PC-9 (cell line): Measurements from ENCODE around the gene TBC1D22A.

Experiments
- EZH2 ChIP-seq: fragments of 200-600 bp; sonication (generic); IDR thresholded peaks from 2 replicates; pipeline ENCODE4 v1.8.0; 2017; ENCODE audit warnings: antibody characterized with exemption, low read depth
- TF ChIP-seq, protein P1 (sequence below): fragments of 200-600 bp; sonication (generic); conservative IDR thresholded peaks from 2 replicates; pipeline ENCODE4 v1.6.1; 2017; ENCODE audit warnings: mixed run types, antibody characterized with exemption, mild to moderate bottlenecking, moderate library complexity

DNA sequence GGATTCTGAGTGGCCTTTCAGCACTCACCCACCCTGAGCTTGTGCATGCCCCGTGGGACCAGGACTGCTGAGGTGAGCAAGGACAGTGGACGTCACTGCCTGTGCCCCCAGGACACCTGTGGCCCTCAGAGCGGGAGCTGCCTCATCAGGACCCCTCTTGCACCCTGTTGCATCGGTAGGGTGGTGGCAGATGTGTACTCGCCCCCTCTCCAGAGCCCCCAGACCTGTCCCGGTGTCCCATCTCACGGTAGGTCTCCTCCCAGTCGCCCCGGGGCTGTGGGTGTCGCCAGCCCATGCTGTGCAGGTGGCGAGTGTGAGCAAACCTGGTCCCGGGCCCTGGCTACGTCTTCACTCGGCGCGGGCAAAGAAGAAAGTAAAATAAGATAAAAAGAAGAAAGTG, 374.2 kb downstream of the TBC1D22A start:
- TF ChIP-seq, protein P1, sequence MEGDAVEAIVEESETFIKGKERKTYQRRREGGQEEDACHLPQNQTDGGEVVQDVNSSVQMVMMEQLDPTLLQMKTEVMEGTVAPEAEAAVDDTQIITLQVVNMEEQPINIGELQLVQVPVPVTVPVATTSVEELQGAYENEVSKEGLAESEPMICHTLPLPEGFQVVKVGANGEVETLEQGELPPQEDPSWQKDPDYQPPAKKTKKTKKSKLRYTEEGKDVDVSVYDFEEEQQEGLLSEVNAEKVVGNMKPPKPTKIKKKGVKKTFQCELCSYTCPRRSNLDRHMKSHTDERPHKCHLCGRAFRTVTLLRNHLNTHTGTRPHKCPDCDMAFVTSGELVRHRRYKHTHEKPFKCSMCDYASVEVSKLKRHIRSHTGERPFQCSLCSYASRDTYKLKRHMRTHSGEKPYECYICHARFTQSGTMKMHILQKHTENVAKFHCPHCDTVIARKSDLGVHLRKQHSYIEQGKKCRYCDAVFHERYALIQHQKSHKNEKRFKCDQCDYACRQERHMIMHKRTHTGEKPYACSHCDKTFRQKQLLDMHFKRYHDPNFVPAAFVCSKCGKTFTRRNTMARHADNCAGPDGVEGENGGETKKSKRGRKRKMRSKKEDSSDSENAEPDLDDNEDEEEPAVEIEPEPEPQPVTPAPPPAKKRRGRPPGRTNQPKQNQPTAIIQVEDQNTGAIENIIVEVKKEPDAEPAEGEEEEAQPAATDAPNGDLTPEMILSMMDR = no peak
- no peak for TF ChIP-seq EZH2
